GM19238 (cell line): ENCODE data around the gene BLMH.
"Not testable (repeated sequence)": the region's sequence is repeated elsewhere in the genome, so short reads cannot be mapped to it uniquely, and the experiment has no call there.

Source experiments
- DNase-seq: peaks from one replicate; pipeline ENCODE4 v3.0.0; 2011; ENCODE audit warnings: low spot score; ENCODE audit not compliant: insufficient read length

BLMH gene

DNA sequence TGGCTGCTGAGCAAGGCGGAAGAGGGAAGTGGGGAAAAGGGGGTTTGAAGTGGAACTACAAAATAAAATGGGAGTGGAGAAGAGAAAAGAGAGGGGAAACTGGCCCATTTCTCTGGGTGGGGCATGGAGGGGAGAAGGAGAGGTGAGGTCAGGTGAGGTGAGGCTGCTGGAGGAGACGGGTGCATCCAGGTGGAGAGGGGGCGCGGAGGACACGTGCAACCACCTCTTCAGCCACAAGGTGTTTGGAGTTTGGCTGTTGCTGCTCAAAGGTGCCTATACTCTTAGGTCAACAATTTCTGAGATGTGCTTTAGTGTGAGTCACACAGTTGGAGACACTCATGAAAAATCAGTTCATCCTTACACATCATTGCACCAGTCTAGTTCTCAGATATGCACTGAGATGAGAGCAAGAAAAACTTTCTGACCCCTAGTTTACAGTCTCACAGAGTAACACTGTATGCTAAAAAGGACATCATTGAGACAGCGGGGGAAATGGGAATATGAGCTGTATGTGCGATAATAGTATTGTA, 61.1 kb downstream of the BLMH start:
- no peak for DNase-seq

DNA sequence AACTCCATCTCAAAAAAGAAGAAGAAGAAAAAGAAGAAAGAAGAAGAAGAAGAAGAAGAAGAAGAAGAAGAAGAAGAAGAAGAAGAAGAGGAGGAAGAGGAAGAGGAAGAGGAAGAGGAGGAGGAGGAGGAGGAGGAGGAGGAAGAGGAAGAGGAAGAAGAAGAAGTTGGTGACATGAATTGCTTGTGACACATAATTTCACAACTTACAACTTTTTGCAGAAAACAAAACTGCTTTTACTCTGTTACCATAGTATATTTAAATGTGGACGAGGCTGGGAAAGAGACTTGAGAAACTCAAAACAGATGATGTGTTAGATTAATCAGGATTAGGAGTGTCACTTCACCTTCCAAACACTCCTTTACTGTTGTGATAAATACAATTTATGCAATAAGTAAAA, 61.7 kb downstream of the BLMH start:
- DNase-seq, result not testable (repeated sequence)

DNA sequence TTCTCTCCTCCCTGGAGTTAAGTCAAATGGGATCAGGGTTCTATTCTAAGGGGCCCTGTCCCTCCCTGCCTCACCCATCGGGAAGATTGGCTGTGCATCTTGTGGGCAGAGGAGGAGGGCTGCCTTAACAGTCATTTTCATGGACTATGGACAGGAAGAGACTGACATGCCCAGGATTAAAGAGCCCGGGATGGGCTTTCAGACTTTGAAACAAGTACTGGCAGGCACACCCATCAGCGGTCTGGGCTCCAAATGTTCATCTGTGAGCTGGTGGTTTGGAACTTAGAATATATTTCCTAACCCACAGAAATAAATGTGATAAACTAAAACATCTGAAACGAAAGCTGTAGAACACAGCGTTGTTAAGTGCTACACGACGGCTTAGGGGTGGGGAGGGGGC, 62.7 kb downstream of the BLMH start:
- DNase-seq, result no peak

DNA sequence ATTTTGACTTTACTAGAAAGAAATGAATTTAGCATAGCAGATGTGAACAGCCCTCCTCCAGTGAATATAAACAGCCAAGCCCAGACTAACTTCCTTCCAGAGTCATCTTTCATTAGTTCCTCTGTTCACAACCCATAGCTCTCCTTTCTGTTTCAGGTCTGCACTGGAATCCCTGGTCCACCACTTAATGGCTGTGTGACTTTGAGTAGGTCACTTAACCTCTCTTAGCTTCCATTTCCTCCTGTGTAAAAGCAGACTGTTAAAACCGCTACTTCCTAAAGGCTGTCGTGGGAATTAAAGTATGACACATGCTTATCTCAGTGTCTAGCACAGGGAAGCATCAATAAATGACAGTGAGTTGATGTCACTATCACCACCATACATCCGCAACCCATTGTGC, 63.7 kb downstream of the BLMH start:
- no peak for DNase-seq

DNA sequence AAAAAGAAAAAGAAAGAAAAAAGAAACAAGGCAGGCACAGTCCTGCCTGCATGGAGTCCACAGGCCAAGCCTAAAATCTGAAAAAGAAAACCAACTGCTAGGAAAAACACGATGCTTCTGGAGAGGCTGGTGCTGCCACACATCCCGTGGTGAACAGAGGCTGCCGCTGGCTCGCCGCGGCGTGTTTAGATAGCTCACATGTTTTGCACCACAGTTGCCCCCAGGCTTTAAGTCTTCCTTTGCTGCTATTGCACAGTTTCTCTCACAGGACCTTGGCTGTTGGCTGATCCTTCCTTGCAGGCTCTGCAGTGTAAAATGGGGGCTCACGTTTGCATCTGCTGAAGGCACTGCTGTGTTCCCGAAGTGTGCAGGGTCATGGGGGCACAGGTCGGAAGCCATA, 64.9 kb downstream of the BLMH start:
- DNase-seq, result no peak

DNA sequence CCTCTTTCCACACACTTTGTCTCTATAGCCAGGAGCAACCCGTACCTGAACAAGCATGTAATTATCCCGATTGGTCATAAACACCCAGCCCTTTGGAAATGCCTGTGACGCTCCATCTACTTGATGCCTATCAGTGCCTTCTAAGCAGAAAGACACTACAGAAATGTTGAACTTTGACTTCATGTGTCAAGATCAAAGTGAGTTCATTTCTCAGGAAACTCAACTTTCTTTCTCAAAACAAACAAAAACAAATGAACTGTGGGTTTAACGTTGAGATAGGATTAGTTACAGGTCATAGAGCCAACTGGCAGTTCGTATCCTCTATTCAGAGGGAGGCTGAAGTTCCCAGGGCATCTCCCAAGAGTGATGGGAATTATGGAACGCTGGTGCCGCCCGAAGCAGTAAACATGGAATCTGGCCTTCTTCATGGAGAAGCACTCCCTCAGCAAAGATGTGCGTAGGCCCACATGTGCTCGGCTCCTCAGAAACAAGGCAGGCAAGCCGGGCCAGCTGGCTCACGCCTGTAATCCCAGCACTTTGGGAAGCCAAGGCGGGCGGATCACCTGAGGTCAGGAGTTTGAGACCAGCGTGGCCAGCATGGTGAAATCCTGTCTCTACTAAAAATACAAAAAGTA, 65.7 kb downstream of the BLMH start:
- no peak for DNase-seq

DNA sequence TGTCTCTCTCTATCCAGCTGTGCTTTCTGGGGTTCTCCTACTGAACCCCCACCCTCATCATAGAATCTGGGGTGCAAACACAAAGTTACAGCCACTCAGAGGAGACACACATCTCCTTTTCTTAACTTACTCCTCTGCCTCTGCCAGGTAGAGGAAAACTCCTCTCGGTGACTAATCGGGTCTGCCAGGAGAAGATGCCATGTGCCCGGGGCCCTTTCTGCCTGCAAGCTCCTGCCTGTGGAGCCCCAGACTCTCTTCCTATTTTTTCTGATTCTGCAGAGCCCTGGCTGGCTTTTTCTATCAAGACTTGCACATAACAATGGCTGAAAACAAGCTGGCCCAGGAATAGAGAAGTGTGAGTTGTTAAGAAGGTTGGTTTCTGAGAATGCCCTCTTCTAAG, 66.6 kb downstream of the BLMH start:
- DNase-seq, result no peak

DNA sequence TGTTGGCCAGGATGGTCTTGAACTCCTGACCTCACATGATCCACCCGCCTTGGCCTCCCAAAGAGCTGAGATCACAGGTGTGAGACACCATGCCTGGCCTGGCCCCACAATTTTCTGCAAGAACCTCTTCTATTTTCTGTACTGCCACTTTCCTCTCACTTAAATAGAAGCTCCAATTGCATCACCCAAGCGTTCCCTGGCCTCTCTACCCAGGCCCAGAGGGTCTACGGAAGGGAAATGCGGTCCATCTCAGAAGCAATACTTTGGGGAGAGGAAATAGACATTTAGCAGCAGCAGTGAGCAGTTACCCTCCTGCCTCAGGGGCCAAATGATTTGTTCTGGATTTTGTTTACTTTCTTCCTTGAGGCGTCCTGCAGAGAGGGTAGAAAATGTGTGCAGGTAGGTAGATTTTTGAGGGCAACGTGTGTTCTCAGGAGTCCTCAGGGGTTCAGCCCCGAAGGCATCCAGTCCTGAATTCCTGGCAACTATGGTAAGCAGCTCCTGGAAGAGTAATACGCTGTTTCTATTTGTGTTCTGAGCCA, 67.3 kb downstream of the BLMH start:
- no peak for DNase-seq

DNA sequence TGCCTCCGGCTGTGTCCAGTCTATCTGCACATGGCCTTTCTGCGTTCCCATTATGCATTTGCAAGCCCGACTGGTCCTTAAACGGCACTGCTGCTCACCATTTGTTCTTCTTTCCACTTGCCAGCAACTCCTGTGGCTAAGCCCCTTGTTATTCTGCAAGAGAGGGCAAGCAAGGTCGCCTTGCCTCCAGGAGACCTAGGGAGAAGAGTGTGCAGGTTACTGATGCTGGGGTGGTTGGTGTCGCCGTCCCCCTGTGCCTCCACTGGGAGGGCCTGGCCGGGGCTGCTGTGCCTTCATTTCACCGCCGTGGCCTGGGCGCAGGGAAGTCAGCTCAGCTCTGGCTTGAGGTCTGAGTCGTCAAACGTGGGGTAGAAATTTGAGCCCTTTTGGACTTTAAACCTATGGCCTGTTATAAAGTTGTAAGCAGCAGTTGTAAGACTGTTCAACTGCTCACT, 69.0 kb downstream of the BLMH start:
- no peak for DNase-seq

DNA sequence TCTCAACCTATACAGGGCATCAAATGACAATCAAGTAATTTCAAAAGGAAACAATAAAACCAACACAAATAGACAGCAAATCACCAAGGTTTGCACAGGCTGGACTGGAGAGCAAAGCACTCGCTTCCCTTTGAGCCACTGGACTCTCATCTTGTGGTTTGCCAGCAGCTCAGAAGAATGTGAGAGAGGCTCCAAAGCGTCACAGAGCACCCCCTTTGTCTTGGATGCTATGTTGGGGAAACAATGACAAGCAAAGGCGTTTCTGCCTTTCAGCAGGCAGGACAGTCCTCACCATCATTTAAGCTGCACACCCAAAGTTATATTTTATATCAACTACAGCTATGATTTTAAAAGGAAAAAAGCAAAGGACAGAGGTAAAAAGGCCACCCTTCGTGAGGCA, 69.5 kb downstream of the BLMH start:
- DNase-seq, result no peak

DNA sequence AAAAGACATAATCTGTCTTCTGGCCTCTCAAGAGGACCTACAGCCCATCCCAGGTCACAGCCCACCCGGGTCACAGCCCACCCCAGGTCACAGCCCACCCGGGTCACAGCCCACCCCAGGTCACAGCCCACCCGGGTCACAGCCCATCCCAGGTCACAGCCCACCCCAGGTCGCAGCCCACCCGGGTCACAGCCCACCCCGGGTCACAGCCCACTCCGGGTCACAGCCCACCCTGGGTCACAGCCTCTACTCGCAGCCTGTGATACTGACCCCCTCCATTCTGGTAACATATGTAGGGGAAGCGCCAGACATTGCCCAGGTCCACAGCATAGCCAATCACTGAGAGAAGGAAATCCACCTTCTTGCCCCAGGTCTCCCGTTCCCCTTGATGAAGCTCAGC, 70.4 kb downstream of the BLMH start:
- no peak for DNase-seq

DNA sequence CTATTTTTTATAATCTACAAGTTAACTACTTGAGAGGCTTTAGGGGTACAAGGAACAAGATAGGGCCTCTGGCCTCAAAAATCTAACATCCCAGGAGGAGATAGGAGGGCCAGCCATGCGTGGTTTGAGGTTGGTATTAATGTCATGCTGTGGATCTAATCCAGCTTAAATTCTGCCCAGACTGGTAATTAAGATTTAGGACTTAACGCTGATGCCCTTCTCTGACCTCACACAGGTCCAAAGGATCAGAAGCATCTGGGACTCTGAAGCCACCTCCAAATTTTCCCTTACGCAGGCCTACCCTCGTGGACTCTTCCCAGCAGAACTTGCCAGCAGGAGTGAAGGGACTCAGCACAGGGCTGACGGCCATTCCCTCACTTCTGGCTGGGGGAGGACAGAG, 71.3 kb downstream of the BLMH start:
- no peak for DNase-seq

DNA sequence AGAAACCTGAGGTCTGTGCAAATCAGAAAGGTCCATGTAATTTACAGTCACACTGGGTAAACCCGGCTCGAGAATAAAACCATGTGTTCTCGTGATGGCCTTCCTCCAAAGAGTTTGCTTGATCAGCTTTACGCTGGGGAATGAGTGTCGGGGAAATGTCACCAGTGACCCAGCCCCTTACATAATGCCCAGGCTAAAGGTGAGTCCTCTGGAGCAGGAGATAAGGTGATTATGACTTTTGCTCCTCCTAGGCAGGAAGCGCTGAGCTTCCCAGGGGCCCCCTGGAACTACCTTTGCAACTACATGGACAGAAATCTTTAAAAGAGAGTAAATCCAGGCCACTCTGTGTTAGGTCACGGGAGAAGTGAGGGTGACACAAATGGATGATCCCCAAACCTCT, 71.9 kb downstream of the BLMH start:
- no peak for DNase-seq

DNA sequence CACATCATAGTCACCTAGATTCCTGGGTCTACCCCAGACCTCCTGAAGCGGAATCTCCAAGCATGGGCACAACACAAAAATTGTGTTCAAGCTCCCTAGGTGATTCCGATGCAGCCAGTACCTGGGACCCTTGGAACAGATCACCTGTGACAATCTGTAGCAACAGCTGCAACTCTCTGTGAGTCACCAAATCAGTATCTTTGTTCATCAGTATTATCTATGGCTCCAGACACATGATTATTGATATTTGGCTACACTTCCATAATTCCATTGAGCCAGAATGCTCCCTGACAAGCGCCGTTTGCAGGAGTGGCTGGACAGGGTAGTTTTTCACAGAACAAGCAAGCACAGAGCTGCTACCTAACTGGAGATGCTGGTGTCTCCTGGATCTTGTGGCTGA, 72.4 kb downstream of the BLMH start:
- no peak for DNase-seq

DNA sequence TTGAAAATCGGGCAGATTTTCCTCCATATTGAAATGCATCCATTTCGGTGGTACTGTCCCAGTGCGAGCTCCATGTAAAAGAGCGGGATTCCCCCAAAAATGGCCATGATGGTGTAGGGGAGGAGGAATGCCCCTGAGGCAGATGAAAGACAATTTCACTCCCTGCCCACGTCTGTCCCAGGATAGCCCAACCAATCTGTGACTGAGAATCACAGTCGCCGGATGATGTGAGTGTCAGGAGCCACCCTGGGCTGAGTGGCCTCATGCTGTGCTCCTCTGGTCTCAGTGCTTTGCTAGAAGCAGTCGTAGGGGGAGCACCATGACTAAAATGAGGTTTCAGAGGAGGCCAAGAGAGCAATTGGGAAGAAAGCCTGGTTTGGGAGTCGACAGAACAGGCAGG, 72.9 kb downstream of the BLMH start:
- DNase-seq, result no peak

DNA sequence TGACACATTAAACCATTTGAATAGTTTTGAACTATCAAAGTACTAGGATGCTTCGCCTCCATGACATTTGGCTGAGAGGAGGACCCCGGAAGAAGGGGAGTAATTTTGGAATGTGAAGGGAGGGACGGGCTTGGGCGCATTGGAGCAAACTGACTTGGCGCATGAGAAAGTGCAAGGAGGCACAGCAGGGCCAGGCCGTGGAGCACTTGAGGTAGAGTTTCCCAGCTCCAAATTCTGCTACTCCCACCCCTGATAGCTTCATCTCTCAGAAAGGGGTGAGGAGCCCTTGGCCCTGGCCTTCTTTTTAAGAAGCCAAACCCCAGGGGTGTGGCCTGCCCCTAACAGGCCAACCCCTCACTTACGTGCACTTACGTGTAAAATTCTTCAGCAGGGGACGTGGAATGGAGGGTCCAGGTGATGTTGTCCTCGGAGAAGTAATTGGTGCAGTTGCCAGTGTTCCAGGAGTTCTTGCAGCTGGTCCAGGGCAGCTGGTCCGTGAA, 73.9 kb downstream of the BLMH start:
- DNase-seq, result no peak

DNA sequence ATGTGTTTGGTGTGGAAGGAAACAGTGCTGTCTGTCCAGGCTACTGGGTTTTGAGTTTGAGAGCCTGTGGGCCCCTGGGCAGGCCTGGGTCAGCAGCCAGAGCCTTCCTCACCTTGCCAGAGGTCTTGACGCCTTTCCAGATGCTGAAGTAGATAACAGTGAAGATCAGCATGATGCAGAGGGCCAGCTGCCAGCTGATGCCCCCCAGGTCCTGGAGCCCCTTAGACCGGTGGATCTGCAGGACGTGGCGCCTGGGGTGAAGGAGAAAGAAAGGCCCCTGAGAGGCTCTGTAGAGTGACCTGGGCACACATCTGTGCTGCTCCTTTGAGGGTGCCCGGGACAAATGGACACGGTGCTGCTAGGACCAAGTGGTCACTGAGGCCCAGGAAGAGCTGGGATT, 74.7 kb downstream of the BLMH start:
- DNase-seq, result no peak

DNA sequence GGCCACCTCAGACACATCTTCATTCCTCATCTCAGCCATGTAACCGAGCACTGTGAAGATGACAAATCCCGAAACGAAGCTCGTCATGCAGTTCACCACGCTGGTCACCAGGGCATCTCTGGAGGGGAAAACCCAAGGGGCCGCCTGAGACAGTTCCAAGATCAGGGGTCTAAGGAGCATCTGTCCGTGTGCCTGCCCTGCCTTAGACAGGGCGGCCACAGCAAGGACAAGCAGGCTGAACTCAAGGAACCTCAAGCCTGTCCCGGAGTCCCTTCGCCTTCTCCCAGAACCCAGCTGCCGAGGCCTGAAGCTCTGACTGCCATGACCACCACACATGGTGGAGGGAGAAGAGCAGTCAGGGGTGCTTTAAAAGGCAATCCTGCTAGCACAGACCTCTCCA, 79.0 kb downstream of the BLMH start:
- no peak for DNase-seq

DNA sequence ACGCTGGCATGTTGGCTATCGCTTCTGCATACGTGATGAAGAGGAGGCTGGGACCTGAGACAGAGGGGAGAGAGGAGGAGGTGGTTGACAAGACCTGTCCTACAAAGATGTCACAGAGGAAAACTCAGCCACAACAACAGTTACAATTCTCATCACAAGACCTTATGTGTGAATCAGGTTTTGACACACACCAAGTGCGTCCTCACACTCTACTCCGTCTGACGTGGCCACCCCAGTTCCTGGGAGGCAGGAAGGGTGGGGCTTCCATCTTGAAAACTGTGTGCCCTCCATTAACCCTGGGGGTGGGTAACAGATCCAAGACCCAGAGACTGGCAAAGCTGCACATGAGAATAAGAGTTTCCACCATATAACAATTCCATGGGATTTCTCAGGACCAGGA, 80.4 kb downstream of the BLMH start:
- DNase-seq, result no peak

DNA sequence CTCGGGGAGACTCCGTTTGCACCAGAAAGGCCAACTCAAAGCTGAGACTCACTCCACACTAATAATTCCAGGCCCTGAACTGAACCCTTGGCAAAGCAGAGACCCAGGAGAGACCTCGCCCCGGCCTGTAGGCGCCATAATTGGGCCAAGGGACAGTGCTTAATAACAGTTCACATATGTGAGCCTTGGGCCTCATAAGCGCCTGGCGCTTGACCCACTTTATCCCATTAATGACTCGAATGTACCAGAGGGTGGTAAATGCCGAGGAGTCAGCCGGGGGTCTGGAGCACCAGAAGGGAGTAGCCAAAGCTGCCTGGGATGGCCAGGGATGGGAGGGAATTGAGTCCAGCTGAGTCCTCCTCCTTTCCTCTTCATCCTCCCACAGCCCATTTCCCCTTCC, 80.8 kb downstream of the BLMH start:
- no peak for DNase-seq

DNA sequence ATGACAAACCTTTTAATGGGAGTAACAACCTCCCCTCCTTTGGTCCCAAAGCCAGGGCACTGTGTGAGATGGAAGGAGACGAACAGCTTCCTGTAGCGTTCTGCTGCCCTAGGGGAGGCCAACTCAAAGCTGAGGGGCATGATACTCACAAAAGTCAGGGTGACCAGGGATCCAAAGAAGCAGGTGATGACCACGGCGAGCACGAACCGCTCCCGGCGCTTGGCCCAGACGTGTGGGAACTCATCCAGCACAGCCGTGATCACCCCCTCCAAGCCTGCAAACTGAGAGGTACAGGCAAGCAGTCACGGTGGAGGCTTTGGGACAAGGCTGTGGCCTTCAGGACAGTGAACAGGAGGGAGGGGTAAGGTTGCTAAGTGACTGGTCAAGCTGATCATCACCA, 81.4 kb downstream of the BLMH start:
- DNase-seq, result no peak

DNA sequence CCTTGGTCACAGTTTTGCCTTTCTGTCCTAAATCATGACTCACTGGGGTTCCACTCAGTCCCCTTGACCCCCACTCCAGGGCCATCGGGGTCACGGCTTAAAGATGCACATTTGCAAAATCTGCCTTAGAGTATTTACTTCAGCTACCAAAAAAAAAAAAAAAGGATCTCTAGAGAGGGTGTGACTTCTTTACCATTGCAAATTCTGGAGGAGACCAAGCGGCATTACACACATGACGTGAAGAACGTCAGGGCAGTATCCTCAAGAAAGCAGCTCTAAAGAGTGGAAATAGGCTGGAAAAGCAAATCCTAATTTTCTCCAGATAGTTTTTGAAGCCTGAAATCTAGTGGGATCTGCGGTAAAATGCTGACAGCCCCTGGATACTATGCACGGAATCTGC, 81.8 kb downstream of the BLMH start:
- DNase-seq, result no peak

DNA sequence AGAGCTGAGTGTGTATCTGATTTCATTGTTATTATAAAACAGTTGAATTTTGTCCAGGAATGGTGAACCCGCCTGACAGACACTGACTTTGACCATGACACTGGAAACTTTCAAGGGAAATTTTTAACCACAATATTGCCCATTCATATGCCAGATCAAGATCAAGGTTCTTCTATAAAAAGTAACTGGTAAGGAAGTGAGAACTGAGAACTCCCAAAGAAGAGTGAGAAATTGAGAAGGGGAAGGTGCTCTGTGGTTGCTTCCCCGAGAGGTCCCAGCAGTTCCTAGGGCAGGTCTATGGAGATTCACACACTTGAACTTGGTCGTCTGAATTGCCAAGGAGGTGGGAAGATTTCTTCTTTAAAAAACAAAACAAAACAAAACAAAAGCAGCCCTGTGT, 83.5 kb downstream of the BLMH start:
- no peak for DNase-seq
